Activated CD4-positive, alpha-beta T cell treated with anti-CD3 and anti-CD28 coated beads, Interleukin-2, amount 50 U/mL, for 4 hours (primary cell): ENCODE data around the gene MUSTN1.

Experiments
- DNase-seq, 2 experiments: peaks; one replicate each; pipeline ENCODE4 v3.0.0-alpha.2; 2020

MUSTN1 gene

GRCh38 chr3:52783211-52783555, 51.6 kb downstream of the MUSTN1 start:
- DNase-seq: no peak
